GM23248 (cell line): ENCODE data around the gene RNF214.

Source experiments
- EZH2 ChIP-seq: fragments of 200-600 bp; sonication (generic); IDR thresholded peaks from 2 replicates; pipeline ENCODE4 v1.6.1; 2018; ENCODE audit warnings: antibody characterized with exemption, mild to moderate bottlenecking; ENCODE audit not compliant: insufficient read depth, poor library complexity, severe bottlenecking
- EZH2phosphoT487 ChIP-seq: fragments of 200-600 bp; sonication (generic); IDR thresholded peaks from 2 replicates; pipeline ENCODE4 v1.6.1; 2018; ENCODE audit warnings: antibody characterized with exemption, moderate library complexity, mild to moderate bottlenecking, low read depth; ENCODE audit not compliant: insufficient read depth

DNA sequence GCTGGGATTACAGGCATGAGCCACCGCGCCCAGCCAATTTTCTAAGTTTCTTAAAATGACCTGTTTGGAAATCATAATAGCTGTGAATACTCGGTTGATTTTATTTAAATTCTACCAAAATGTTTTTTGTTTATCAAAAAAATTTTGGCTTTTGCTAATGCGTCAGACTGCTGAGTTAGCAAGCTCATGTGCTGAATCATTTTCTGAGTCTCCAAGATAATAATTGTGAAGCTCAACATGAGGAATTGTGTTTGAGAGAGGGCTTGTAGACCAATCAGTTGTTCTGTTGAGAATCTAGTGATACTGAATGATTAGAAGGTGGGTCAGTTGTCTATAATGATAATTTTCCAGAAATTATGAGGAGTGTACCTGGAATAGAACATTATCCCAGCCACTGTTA is 15.9 kb downstream of the RNF214 start:
- TF ChIP-seq EZH2 (no peak), EZH2phosphoT487 (no peak)
